ENCODE data around the gene IRF2BP2.
A peak's percentile ranks its signal among the peaks of the same experiment; 100 is the strongest.
"Not testable (repeated sequence)": the region's sequence is repeated elsewhere in the genome, so short reads cannot be mapped to it uniquely, and the experiment has no call there.

IRF2BP2 gene

DNA sequence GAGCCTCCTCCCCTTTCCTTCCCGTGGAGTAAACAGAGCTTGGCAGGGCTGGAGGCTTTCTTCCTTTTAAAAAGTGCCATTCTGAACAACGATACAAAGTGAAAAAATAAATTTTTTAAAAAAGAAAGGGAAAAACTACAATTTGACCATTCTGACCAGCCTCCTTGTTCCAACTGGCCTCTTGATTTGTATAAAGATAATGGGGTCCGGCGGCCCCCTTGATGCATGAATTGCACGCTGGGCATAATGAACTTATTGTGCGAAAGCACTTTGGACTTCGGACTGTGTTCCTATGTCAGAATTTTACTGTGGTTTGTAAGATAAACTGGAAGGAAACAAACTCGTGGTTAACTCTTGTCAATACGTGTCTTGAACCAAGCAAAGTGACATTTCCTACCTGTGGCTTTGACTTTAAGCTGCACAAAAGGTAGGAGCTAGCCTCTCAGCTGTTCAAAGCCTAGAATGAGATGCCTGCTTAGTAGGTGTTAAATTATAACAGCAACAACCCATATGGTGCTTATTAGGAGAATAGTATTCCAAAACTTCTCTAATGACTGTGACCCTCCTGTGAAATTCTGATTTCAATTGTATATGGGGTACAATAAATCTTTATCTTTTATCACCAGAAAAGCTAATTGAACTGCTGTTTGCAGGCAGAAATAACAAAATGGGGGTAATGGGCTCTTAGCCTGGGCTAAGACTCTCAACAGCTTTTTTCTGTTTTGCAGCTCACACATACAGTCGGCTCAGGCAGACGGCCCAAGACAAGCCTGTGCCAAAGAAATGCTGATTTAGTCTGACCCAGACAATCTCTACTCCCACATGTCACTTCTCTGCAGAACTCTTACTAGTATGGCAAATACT is 9.3 kb downstream of the IRF2BP2 start:
- DNase-seq (ENCODE audit: low spot score), result peak; percentile 57

DNA sequence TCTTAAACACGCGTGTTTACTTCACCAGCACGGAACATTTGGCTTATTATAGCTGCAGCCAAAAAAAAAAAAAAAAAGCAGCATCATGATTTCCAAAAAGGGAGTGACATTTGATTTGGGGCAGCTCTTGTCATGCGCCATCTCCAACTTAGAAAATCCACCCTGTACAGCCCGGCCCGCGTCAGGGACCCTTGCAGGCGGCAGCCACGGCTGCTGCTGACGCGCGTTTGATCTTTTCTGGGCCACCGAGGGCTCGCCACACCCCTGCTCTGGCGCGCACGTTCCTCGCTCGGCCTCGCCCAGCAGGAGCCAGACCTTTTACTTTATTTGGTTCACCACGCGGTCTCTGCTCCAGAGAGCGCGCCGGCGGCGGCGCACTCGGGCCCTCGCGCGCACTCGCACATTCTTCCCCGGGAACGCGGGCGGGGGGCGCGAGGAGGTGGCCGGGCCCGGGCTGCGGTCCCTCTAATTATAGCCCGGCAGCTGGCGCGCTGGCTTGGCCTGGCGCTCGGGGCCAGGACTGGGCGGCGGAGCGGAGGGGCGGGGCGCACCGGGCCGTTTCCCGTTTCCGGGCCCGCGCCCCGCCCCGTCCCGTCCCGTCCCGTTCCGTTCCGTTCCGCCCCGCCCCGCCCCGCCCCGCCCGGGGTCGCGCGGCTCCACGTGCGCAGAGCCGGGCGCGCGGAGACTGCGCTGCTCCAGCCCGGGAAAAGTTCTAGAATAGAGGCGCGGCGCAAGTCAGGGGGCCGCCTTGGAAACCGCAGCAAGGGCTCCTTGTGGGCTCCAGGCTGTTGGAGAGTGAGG is 10.2 kb downstream of the IRF2BP2 start:
- DNase-seq (ENCODE audit: low spot score), result peak; percentile 90

DNA sequence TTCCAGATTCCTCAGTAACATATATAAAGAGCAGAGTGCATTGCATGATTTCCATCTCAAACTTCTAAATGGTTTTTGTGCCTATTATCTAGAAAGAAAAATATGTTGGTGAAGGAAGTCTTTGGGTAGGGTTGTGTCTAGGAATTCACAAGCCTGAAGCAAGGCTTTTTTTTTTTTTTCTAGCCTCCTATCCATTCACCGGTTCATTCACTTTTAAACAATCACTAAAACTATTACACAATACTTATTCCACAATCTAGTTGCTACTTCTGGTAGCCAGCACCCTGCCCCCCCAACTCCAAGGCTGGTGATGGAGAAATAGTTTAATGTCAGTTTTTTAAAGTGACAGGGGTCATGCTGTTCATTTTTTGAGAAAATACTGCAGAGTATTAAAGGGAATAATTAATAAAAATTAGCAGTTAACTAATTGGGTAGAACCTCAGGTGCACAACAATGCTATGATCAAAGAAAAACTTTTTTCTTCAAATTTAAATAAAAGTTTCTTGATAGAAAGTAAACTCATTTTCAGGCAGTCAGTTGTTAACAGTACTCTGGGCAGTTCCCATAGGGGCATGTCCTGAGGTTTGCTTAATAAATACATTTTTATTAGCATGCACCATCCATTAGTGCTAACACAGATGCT is 10.9 kb downstream of the IRF2BP2 start:
- DNase-seq (ENCODE audit: low spot score), result no peak

DNA sequence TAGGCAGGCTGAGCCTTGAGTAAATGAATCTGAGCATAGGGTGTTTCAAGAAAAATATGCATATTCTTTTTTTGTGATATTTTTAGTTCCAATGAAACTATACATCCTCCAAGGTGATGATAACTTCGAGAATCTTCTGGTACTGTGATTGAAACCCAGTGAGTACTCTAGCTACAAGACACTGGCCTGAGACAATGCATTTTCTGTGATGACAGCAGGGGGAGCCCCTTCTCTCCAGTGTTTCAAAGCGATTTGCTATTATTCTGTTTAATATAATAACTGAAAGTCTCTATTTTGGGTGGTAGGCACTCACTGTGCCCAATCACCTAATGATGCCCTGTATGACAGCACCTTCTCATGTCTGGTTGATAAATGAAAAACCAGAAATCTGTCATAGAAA is 12.1 kb downstream of the IRF2BP2 start:
- no peak for DNase-seq (ENCODE audit: low spot score)

DNA sequence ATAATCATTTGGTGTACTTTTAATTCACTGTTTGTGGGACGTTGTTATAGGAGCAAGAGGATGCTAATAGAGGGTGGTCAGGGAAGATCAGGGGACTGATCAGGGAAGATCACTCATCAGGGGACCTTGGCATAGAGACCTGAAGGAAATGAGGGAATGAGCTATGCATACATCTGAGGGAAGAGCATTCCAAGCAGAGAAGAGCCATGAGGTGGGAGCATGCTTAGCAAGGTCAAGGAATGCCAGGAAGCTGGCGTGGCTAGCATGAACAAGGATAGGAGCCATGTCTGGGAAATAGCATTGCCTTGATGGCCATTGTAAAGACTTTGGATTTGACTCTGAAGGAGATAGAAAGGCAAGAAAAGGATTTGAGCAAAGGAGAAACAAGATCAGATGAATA is 14.1 kb downstream of the IRF2BP2 start:
- no peak for DNase-seq (ENCODE audit: low spot score)

DNA sequence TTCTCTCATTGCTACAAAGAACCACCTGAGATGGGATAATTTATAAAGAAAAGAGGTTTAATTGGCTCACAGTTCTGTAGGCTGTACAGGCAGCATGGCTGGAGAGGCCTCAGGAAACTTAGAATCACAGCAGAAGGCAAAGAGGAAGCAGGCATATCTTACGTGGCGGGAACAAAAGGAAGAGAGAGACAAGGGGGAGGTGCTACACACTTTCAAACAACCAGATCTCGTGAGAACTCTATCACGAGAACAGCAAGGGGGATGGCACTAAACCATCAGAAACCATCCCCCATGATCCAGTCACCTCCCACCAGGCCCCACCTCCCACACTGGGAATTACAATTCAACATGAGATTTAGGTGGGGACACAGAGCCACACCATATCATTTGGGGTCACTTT is 15.4 kb downstream of the IRF2BP2 start:
- not testable (repeated sequence) for DNase-seq (ENCODE audit: low spot score)

DNA sequence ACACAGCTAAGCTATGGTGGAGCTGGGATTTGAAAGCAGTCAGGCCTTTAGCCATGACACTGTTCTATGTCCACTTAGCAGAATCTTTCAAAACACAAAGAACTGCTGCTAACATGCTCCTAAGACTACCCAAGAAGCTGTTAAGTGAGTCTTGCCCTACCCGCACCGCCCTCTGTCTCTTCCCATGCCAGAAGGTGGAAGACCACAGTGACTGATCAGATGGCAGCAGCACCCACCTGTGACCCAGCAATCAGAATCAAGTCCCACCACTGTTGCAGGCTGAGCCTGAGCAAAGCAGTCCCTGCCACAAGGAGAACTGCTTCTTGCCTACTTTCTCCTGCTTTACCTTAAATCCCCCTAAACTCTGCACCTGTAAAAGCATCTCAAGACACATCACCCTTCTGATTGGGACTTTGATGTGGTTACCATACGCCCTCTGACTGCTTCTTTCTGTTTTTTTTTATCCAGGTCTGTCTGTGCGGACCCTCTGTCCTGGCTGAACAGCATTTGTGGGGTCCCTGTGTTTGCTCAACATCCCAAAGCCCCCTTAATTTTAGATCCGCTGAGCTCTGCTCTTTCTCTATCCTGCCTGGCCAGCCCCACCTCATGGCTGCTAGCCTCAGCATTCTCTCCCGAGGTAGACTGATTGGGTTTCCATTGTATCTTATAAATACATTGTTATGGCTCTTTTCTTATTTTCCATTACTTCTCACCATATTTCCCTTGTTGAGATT is 16.0 kb downstream of the IRF2BP2 start:
- DNase-seq (ENCODE audit: low spot score), result no peak

DNA sequence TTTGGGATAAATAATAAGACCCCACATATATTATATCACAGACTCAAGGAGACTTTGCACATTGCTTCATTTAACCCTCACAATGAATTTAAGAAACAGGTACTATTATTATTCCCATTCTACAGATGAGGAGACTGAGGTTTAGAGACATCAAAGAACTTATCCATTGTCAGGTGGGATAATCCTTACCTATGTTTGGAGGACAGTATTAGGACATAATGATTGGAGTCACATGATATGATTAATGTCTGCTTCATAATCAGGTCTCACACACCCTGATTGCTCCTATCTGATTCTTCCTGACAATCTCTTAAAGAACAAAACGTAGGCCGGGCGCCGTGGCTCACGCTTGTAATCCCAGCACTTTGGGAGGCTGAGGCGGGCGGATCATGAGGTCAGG is 16.9 kb downstream of the IRF2BP2 start:
- DNase-seq (ENCODE audit: low spot score), result no peak

DNA sequence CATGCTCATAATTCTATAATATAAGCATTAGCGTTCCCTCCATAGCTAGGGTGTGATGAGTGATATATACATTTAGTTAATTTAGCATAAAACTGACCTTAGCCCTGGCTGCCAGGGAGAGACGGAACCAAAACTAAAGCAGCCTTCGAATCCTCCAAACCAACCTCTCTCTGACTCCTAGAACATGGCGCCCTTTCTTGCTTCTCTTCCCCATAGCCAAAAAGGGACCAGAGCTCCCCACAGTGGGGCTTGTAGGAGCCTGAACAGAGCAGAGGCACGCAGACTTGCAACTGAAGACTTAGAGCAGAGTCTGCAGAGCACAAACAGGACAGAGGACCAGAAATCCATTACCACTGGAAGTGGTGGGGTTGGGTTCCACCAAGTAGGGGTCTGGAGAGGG is 17.7 kb downstream of the IRF2BP2 start:
- no peak for DNase-seq (ENCODE audit: low spot score)

DNA sequence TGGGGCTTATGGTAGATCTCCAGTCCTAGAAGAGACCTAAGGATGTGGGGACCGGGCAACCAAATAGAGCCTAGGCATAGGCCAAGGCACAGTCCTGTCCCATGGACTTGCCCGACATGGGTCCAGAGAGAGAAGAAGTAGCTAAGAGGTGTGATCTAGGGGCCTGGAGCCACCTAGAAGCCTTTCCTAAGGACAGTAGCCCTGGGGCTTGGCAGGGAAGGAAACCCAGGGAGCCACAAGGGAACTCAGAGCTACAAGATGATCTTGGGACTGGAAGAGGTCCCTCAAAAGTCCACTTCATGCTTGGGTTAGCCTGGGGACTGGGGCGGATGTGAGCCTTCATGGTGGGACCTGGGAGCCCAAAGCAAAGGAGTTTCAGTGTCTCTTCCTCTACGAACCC is 18.8 kb downstream of the IRF2BP2 start:
- DNase-seq (ENCODE audit: low spot score), result no peak

DNA sequence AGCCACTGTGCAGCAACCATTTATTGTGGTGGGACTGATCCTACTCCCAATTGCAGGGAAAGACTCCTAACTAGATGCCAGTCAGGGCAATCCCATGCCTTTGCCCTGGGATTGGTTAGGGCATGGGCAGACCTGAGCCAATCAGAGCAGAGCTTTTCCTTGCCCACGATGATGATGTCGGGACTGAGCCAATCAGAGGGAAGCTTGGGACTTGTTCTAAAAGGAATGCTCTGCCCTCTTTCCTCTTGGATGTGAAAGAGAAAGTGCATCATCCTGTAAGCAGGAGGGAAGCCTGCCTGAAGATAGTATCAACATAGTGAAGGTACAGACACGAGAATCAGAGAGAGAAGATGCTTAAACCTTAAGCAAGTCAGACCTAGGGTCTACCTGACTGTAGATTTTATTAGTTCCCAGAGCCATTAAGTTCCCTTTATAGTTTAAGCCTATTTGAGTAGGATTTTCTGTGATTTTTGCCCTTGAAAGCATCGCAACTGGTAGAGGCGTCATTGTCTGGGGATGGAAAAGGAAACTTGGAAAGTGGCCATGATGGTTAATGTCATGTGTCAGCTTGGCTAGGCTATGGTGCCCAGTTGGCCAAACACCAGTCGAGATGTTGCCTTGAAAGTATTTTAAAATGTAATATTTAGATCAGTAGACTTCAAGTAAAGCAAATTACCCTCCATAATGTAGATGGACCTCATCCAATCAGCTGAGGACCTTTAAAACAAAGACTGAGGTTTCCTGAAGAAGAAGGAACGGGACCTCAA is 19.9 kb downstream of the IRF2BP2 start:
- no peak for DNase-seq (ENCODE audit: low spot score)

DNA sequence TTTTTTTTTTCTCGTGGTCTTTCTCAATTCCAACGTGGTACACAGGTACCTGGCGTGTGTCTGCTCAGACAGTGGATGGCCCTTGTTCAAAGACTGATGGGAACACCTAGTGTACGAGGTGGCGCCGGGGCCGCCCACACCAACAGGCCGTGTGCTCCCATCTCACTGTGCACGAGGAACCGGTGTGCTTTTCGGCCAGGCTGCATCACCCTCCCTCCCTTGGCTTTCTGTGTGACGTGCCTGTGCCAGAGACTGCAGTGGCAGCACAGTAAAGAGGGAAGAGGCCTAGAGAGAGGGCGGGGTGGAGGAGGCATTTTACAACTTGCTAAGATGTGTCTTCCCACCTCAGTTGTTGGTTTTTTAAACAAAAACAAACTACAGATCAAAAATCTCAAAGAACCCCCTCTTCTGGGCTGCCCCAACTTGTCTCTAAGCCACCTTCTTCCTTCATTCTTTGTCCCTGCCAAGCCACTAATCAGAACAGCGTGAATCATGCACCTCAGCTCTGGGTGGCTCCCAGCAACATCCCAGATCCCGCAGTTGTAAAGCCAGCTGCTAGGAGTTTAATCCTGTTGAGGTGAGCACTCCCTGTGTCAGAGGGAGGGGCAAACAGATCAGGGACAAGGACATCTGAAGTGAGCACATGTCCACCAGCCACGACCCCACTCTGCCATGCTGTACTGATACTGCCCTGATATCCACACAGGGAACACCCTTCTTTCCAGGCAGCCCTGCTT is 20.7 kb downstream of the IRF2BP2 start:
- DNase-seq (ENCODE audit: low spot score), result no peak

DNA sequence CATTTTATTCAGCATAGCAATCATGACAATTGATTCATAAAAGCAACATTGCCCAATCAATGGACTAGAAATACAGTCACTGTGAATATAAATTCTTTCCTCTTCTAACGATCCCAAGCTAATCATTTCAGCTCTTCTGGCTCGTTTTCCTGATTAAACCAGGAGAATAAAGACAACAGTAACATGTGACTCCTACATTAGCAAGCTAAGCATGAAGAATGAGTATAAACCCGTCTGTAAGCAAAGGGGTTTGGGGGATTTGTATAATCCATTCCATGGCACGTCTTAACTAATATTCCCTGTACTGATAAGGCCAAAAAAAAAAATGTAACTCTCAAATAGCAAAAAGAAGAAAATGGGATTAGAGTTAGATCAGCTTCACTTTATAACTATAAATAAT is 21.6 kb downstream of the IRF2BP2 start:
- no peak for DNase-seq (ENCODE audit: low spot score)

DNA sequence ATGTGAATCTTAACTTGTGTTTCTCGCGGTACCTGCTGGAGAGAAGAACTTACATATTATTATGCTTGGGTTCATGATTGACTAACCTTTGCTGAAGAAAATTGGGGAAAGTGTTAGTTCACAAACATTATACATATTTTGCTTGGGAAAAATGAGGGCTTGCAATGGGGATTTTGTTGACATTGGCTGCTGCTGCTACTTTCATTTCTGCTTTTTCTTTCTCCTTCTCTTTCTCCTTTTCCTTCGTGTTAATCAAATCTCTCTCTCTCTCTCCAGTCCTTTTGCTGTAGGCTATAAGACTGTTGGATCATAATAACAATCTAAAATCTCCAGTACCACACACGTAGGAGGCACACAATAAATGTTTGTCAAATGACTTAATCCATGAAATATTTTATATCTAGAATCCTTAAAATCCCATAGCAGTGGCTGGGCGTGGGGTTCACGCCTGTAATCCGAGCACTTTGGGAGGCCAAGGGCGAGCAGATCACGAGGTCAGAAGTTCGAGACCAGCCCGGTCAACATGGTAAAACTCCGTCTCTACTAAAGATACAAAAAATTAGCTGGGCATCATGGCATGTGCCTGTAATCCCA is 23.0 kb downstream of the IRF2BP2 start:
- DNase-seq (ENCODE audit: low spot score), result no peak

DNA sequence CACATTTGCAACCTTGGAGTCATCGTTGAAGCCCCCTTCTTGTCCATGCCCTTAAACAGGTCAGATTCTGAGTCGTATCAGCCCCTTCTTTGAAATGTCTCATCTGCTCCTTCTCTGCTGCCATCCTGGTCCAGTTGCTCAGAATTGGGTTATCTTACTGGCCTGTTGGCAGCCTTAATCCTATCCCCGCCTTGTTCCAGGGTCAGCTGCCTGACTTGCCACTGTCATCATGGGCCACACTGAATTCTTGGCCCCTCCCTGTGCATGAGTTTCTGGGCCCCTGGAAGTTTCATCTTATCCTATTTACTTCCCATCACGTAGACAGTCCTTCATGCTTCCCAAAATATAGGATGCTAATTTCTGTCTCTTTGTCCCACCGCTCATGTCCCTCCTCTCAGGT is 23.7 kb downstream of the IRF2BP2 start:
- no peak for DNase-seq (ENCODE audit: low spot score)

DNA sequence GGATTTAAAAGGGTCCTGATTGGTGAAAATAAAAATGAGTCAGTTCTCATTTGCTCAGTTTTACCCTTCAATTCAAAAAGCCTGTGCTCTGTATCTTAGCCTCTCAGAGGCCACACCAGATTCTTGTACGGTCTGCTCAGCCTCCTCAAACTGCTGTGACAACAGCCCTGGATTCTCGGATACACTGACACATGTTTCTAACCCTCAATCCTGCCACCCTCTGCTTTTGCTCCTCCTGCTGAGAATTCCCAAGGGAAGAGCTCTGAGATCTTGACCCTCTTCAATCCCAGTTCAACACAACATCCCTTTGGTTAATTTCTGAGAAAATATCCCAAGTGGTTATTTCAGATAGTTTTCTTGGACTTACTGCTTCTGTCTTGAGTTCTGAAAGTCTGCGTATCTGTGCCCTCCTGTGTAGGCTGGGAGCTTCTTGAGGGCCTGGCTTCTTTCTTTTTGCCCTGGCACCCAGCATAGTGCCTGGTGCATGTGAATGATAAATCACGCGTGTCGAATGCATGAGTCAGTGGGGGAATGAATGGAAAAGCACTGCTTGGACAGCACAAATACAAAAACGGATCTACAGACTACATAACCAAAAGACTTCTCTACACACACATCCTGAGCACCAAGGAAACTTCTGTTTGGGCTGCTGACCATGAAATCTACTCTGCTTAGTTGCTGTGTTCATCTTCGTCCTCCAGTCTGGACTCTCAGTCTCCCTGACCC is 24.5 kb downstream of the IRF2BP2 start:
- DNase-seq (ENCODE audit: low spot score), result no peak

DNA sequence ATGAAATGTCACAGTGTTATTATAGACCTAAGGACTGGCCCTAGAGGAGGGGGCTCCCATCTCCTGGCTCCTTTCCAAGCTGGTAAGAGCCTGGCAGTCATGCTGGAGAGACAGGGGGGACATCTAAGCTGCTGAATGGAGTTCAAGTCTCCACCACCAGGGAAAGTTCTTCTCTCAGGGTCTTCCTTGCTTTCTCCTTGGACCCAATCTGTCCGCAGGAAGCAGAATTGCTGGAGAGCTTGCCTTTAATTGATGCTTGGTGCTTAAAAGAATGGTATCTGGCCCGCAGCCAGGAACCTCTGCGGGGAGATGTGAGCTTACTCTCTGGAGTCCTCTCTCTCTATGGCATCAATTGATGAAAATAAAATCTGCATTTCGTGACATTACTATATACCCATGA is 25.1 kb downstream of the IRF2BP2 start:
- DNase-seq (ENCODE audit: low spot score), result no peak

DNA sequence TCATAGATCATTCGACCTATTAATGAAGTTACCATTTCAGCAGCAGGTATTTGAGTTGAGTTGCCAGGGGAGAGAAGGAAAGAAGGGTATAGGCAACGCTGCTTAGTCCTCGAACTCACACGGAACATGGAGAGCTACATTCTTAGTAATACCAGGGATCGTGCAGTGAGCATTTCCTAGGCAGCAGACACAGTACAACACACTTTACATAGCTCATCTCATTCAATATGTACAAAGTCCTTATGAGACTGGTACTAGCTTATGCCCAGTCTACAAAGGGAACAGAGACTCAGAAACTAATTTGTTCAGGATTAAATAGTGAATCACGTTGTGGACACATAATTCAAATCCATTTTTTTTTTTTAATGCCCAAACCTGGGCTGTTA is 25.6 kb downstream of the IRF2BP2 start:
- no peak for DNase-seq (ENCODE audit: low spot score)

DNA sequence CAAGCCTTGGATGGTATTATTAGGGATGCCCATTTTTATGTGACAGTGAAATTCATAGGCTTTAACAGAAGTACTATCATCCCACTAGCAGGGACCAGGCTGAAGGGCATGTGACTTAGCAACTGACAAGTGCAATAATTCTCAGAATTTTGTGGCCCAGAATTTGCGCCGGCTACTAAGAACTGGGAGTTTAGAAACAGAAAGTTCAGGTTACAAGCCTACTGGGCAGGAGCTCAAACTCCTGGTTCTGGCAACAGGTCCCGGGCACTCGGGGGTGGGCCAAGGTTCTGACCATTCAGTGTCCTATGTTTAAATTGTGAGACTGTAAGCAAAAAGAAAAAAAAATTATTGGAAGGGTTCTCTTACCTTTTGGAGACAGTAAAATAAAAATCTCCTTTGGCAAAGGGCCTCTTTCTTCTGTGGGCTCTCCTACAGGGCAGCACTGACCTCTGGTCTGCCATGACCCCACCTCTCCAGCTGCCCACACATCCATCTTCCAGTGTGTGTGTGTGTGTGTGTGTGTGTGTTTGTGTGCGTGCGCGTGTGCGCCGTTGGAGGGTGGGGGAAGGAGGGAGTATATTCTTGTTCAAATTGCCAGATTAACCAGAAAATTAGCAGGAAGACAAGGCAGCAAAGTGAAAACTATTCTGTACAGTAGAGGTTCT is 26.1 kb downstream of the IRF2BP2 start:
- DNase-seq (ENCODE audit: low spot score), result no peak

Measured in putamen (tissue), 1 donor.